Measurements from ENCODE around the gene HTR7. TPM values are rescaled to one million over a fixed set of nuclear protein-coding genes. Genes with fewer than 3 reads are reported as not detected.

The HTR7 gene
- polyA plus RNA-seq, 1 donor (not counting 4 experiments of a cell fraction or from before 2014, with no cell fraction given): 12.2 TPM

GRCh38 chr10:90890347-90890746, 32.5 kb upstream of the HTR7 start:
- Histone ChIP-seq H2AFZ (ENCODE audit: control insufficient read depth, low read length) (no peak overlapping the region), H3K79me2 (ENCODE audit: control insufficient read depth, insufficient read depth, low read length) (no peaks in the 10 kb centered on the region), H3K4me2 (ENCODE audit: control insufficient read depth, extremely low read depth, insufficient read depth, low read depth, low read length) (no peak overlapping the region), H3K4me1 (ENCODE audit: control insufficient read depth, extremely low read depth, insufficient read depth, low read length) (no peaks in the 10 kb centered on the region), H3K36me3 (ENCODE audit: control insufficient read depth in 2 of 2, extremely low read depth in 1 of 2, insufficient read depth in 2 of 2, low read length in 2 of 2) (peaks cover 17 to 29% of the 10 kb centered on the region in 2 experiments), H3K9me3 (ENCODE audit: control insufficient read depth, low read depth, low read length) (no peaks in the 10 kb centered on the region), H4K20me1 (ENCODE audit: control insufficient read depth, extremely low read depth, insufficient read depth, low read length) (no peaks in the 10 kb centered on the region), H3K4me3 (ENCODE audit: control insufficient read depth in 2 of 3, extremely low read depth in 1 of 3, insufficient read depth in 2 of 3, low read depth in 1 of 3, low read length in 3 of 3) (no peak overlapping the region), H3K9ac (ENCODE audit: control insufficient read depth, extremely low read depth, insufficient read depth, low read length) (no peak overlapping the region), H3K27ac (ENCODE audit: control insufficient read depth, insufficient read depth, low read length) (no peak overlapping the region), H3K9me1 (ENCODE audit: control insufficient read depth, extremely low read depth, insufficient read depth, low read length) (no peaks in the 10 kb centered on the region), H3K27me3 (ENCODE audit: control insufficient read depth, extremely low read depth, insufficient read depth, low read length) (no peaks in the 10 kb centered on the region)
- dilution Hi-C loops (cut with MboI; ENCODE audit: extremely low pct_ligation_motif_present, low sequenced_read_pairs): loop anchor here (25.0 kb wide), 1 partner anchor 372 kb away; no protein-coding TSS in a partner anchor
- no peak for TF ChIP-seq CTCF (optimal IDR thresholded peaks at IDR 0.05 in 1 of 3, IDR thresholded peaks at IDR 0.05 in 1 of 3, conservative IDR thresholded peaks at IDR 0.05 in 1 of 3; ENCODE audit: extremely low read depth in 1 of 3, insufficient read depth in 2 of 3, low read length in 3 of 3)
- no peak for FAIRE-seq
- no peak for DNase-seq (ENCODE audit: low read depth, low spot score)

DNA sequence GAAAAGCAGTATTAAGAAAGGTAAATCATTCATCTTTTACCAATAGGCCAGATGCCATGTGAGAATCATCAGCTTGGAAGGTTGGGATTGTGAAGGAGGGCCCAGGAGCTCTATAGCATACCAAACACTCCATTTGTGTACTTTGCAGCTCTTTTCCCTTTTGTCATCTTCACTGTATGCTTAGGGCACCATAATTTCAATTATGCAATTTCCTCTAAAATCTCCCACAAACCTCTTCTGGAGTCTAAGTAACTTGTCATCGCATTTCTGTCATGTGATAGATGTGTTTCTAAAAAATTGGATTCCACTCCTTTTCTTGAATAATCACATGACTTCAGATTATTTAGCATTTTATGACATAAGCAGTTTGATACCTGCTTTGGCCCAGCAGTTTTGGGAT, 31.8 kb upstream of the HTR7 start:
- Histone ChIP-seq H3K79me2 (ENCODE audit: control insufficient read depth, insufficient read depth, low read length) (no peaks in the 10 kb centered on the region), H3K4me1 (ENCODE audit: control insufficient read depth, extremely low read depth, insufficient read depth, low read length) (no peaks in the 10 kb centered on the region), H3K4me2 (ENCODE audit: control insufficient read depth, extremely low read depth, insufficient read depth, low read depth, low read length) (no peak overlapping the region), H3K36me3 (ENCODE audit: control insufficient read depth in 2 of 2, extremely low read depth in 1 of 2, insufficient read depth in 2 of 2, low read length in 2 of 2) (peaks cover 17 to 24% of the 10 kb centered on the region in 2 experiments), H3K4me3 (ENCODE audit: control insufficient read depth in 2 of 3, extremely low read depth in 1 of 3, insufficient read depth in 2 of 3, low read depth in 1 of 3, low read length in 3 of 3) (no peak overlapping the region), H3K27me3 (ENCODE audit: control insufficient read depth, extremely low read depth, insufficient read depth, low read length) (no peaks in the 10 kb centered on the region), H4K20me1 (ENCODE audit: control insufficient read depth, extremely low read depth, insufficient read depth, low read length) (no peaks in the 10 kb centered on the region), H3K27ac (ENCODE audit: control insufficient read depth, insufficient read depth, low read length) (no peak overlapping the region), H3K9me1 (ENCODE audit: control insufficient read depth, extremely low read depth, insufficient read depth, low read length) (no peaks in the 10 kb centered on the region), H3K9ac (ENCODE audit: control insufficient read depth, extremely low read depth, insufficient read depth, low read length) (no peak overlapping the region), H2AFZ (ENCODE audit: control insufficient read depth, low read length) (no peak overlapping the region), H3K9me3 (ENCODE audit: control insufficient read depth, low read depth, low read length) (no peaks in the 10 kb centered on the region)
- DNase-seq (ENCODE audit: low read depth, low spot score) (no peak), FAIRE-seq (no peak)
- dilution Hi-C loops (cut with MboI; ENCODE audit: extremely low pct_ligation_motif_present, low sequenced_read_pairs): loop anchor here (25.0 kb wide), 1 partner anchor 373 kb away; no protein-coding TSS in a partner anchor
- TF ChIP-seq CTCF (optimal IDR thresholded peaks at IDR 0.05 in 1 of 3, IDR thresholded peaks at IDR 0.05 in 1 of 3, conservative IDR thresholded peaks at IDR 0.05 in 1 of 3; ENCODE audit: extremely low read depth in 1 of 3, insufficient read depth in 2 of 3, low read length in 3 of 3) (no peak), EZH2 (IDR thresholded peaks at IDR 0.05; ENCODE audit: low read length) (no peak)
